HepG2 (cell line): ENCODE data around the gene MPP3. TPM values are rescaled to one million over a fixed set of nuclear protein-coding genes. Genes with fewer than 3 reads are reported as not detected.

Source experiments
- CHCHD3 ChIP-seq: sonication (generic); formaldehyde crosslinking; IDR thresholded peaks from 2 replicates; pipeline ENCODE4 v1.8.0; 2022; ENCODE audit warnings: mild to moderate bottlenecking, missing genetic modification reagents, moderate library complexity
- E2F2 ChIP-seq: sonication (generic); formaldehyde crosslinking; IDR thresholded peaks from 2 replicates; pipeline ENCODE4 v1.4.0; 2020; ENCODE audit warnings: missing genetic modification reagents, borderline replicate concordance
- ERF ChIP-seq: IDR thresholded peaks from 2 replicates; pipeline ENCODE4 v1.6.1; 2018; ENCODE audit warnings: missing biosample characterization, missing genetic modification reagents
- FOXJ3 ChIP-seq: sonication (generic); formaldehyde crosslinking; IDR thresholded peaks from 2 replicates; pipeline ENCODE4 v1.4.0; 2020; ENCODE audit warnings: missing genetic modification reagents, mild to moderate bottlenecking, borderline replicate concordance
- GLI4 ChIP-seq: sonication (generic); formaldehyde crosslinking; IDR thresholded peaks from 2 replicates; pipeline ENCODE4 v1.5.1; 2020; ENCODE audit warnings: missing genetic modification reagents, mild to moderate bottlenecking, moderate library complexity, borderline replicate concordance
- KAT2B ChIP-seq: fragments of 150-350 bp; IDR thresholded peaks from 2 replicates; pipeline ENCODE4 v1.6.1; 2014; ENCODE audit warnings: low read depth, low read length, borderline replicate concordance
- MTF2 ChIP-seq: sonication (generic); formaldehyde crosslinking; IDR thresholded peaks from 2 replicates; pipeline ENCODE4 v1.5.0; 2020; ENCODE audit warnings: missing genetic modification reagents, borderline replicate concordance
- MXD4 ChIP-seq: IDR thresholded peaks from 2 replicates; pipeline ENCODE4 v1.6.1; 2016; ENCODE audit warnings: mild to moderate bottlenecking, missing biosample characterization, missing genetic modification reagents
- REL ChIP-seq: sonication (generic); formaldehyde crosslinking; conservative IDR thresholded peaks from 2 replicates; pipeline ENCODE4 v1.8.0; 2022; ENCODE audit warnings: mild to moderate bottlenecking, missing genetic modification reagents, moderate library complexity
- REPIN1 ChIP-seq: sonication (generic); formaldehyde crosslinking; IDR thresholded peaks from 2 replicates; pipeline ENCODE4 v1.8.0; 2022; ENCODE audit warnings: missing genetic modification reagents, low read depth, mild to moderate bottlenecking, borderline replicate concordance
- SSRP1 ChIP-seq: IDR thresholded peaks from 2 replicates; pipeline ENCODE4 v1.6.1; 2016; ENCODE audit warnings: control low read depth
- ZBTB2 ChIP-seq: sonication (generic); formaldehyde crosslinking; IDR thresholded peaks from 2 replicates; pipeline ENCODE4 v1.8.0; 2022; ENCODE audit warnings: low read depth, missing genetic modification reagents
- ZHX1 ChIP-seq: sonication (generic); formaldehyde crosslinking; IDR thresholded peaks from 2 replicates; pipeline ENCODE4 v1.8.1; 2022; ENCODE audit warnings: low read depth, mild to moderate bottlenecking, missing genetic modification reagents
- ZNF12 ChIP-seq: sonication (generic); formaldehyde crosslinking; IDR thresholded peaks from 2 replicates; pipeline ENCODE4 v1.5.0; 2020; ENCODE audit warnings: missing genetic modification reagents
- ZNF225 ChIP-seq: sonication (generic); formaldehyde crosslinking; IDR thresholded peaks from 2 replicates; pipeline ENCODE4 v1.4.0; 2020; ENCODE audit warnings: mild to moderate bottlenecking, missing genetic modification reagents
- ZNF256 ChIP-seq: sonication (generic); formaldehyde crosslinking; conservative IDR thresholded peaks from 2 replicates; pipeline ENCODE4 v1.4.0; 2020; ENCODE audit warnings: missing genetic modification reagents
- ZNF382 ChIP-seq: sonication (generic); formaldehyde crosslinking; IDR thresholded peaks from 2 replicates; pipeline ENCODE4 v1.5.0; 2020; ENCODE audit warnings: missing genetic modification reagents, mild to moderate bottlenecking, borderline replicate concordance
- ZNF432 ChIP-seq: sonication (generic); formaldehyde crosslinking; IDR thresholded peaks from 2 replicates; pipeline ENCODE4 v1.5.0; 2020; ENCODE audit warnings: missing genetic modification reagents, mild to moderate bottlenecking, borderline replicate concordance
- ZNF652 ChIP-seq: IDR thresholded peaks from 2 replicates; pipeline ENCODE4 v1.6.1; 2016; ENCODE audit warnings: low read depth, borderline replicate concordance
- ZNF766 ChIP-seq: sonication (generic); formaldehyde crosslinking; IDR thresholded peaks from 2 replicates; pipeline ENCODE4 v1.5.0; 2020; ENCODE audit warnings: missing genetic modification reagents, borderline replicate concordance
- polyA plus RNA-seq, 8 experiments: library from polyadenylated mRNA; depleted of rRNA in 3 of 8; stranded (reverse) in 7 of 8; unstranded in 1 of 8; fragments of >200 nt; fragmentation: Illumina TruSeq in 4 of 8; extraction: Trizol in 4 of 8; gene quantifications; 2 replicates each; pipeline versions ENCODE4 v1.2.1 to v1.2.3, GENCODE V29; 2011 to 2016; ENCODE audit warnings: low read depth in 4 of 8, missing spikeins in 1 of 8, mixed read lengths in 1 of 8; ENCODE audit not compliant: insufficient read depth in 1 of 8
- total RNA-seq, 5 experiments: library from RNA; depleted of rRNA; stranded (reverse); fragments of >200 nt; fragmentation: Illumina TruSeq; extraction: Trizol; gene quantifications; 2 replicates each; pipeline ENCODE4 v1.2.3, GENCODE V29; 2016; ENCODE audit warnings: low read depth in 1 of 5

The MPP3 gene
- total and polyA plus RNA-seq, 2 of the 13 experiments (the other 11 are each of a cell fraction or from before 2014, with no cell fraction given): 0.91 to 1.8 TPM

GRCh38 chr17:43760254-43760852 is 72.6 kb downstream of the MPP3 start (continued):
- TF ChIP-seq CHCHD3 (CRISPR knock-in tag): no peak
- no peak for TF ChIP-seq REL
- no peak for TF ChIP-seq ZBTB2 (CRISPR knock-in tag)
- no peak for TF ChIP-seq ZNF432 (CRISPR knock-in tag)
- peak; percentile 82 for TF ChIP-seq ZNF652
- TF ChIP-seq GLI4: no peak
- TF ChIP-seq FOXJ3 (CRISPR knock-in tag): no peak
- no peak for TF ChIP-seq ZNF766 (CRISPR knock-in tag)
- TF ChIP-seq KAT2B: no peak; the same call in 1 of the 2 replicates
- TF ChIP-seq ZNF382 (CRISPR knock-in tag): no peak
- no peak for TF ChIP-seq MTF2 (CRISPR knock-in tag)
- TF ChIP-seq ZNF225 (CRISPR knock-in tag): no peak
- 0 out of 2 replicates have a peak, but pooled peaks have one; percentile 40 for TF ChIP-seq ZHX1 (CRISPR knock-in tag)
- no peak for TF ChIP-seq ZNF12 (CRISPR knock-in tag)
- TF ChIP-seq ZNF256: no peak
- no peak for TF ChIP-seq E2F2 (CRISPR knock-in tag)
- TF ChIP-seq MXD4 (CRISPR knock-in tag): peak; percentile 73
- TF ChIP-seq ERF: peak; percentile 92
- peak; percentile 94; the same call in 1 of the 2 replicates for TF ChIP-seq SSRP1 (CRISPR knock-in tag)
- peak; percentile 92 for TF ChIP-seq REPIN1 (CRISPR knock-in tag)
